Chondrocyte (in vitro differentiated cells): ENCODE results near the gene SLC16A13. TPM values are rescaled to one million over a fixed set of nuclear protein-coding genes. Genes with fewer than 3 reads are reported as not detected.

Experiments used
- DNase-seq: peaks from one replicate; pipeline ENCODE4 v3.0.0; 2021; ENCODE audit warnings: mixed read lengths, low spot score
- H3K27ac Mint-ChIP-seq: one replicate; pipeline ENCODE4 v1.8.0; 2021; ENCODE audit warnings: mild to moderate bottlenecking, moderate library complexity, mixed read lengths; ENCODE audit not compliant: unreplicated experiment
- H3K27me3 Mint-ChIP-seq: 2 replicates; pipeline ENCODE4 v1.8.0; 2021; ENCODE audit warnings: low read depth, mixed read lengths
- H3K36me3 Mint-ChIP-seq: 2 replicates; pipeline ENCODE4 v1.8.0; 2021; ENCODE audit warnings: low read depth, mixed read lengths
- H3K4me1 Mint-ChIP-seq: 2 replicates; pipeline ENCODE4 v1.8.0; 2021; ENCODE audit warnings: low read depth, mild to moderate bottlenecking, mixed read lengths
- H3K4me3 Mint-ChIP-seq: one replicate; pipeline ENCODE4 v1.8.0; 2021; ENCODE audit warnings: mild to moderate bottlenecking, moderate library complexity, mixed read lengths; ENCODE audit not compliant: unreplicated experiment
- H3K9me3 Mint-ChIP-seq: 2 replicates; pipeline ENCODE4 v1.8.0; 2021; ENCODE audit warnings: low read depth, mixed read lengths
- CTCF ChIP-seq: fragments of 200-600 bp; sonication (generic); IDR thresholded peaks from 2 replicates; pipeline ENCODE4 v1.5.0; 2021; ENCODE audit warnings: antibody characterized with exemption, mild to moderate bottlenecking, moderate library complexity
- total RNA-seq: library from RNA; stranded (reverse); gene quantifications from 3 replicates; pipeline ENCODE4 v1.2.1, GENCODE V29; 2021

The SLC16A13 gene
- total RNA-seq, 1 donor from 2014 or later = 4.8 TPM

- no peak for TF ChIP-seq CTCF
- Mint-ChIP-seq H3K36me3 (peaks cover 19% of the 10 kb centered on the region), H3K4me3 (no peak overlapping the region), H3K27me3 (no peaks in the 10 kb centered on the region), H3K4me1 (peaks cover 5% of the 10 kb centered on the region), H3K9me3 (no peaks in the 10 kb centered on the region), H3K27ac (no peak overlapping the region)
- DNase-seq = no peak
Observed at GRCh38 chr17:6994666-6995256, 41.1 kb upstream of the SLC16A13 start.

- no peak within 1 kb of the TSS for H3K4me3 Mint-ChIP-seq
- TF ChIP-seq CTCF = no peak
- no peaks in the 10 kb centered on the region for H3K27me3 Mint-ChIP-seq
- H3K36me3 Mint-ChIP-seq = peaks cover 23% of the 10 kb centered on the region
- no peaks in the 10 kb centered on the region for H3K9me3 Mint-ChIP-seq
- no peak within 1 kb of the TSS for H3K27ac Mint-ChIP-seq
- no peak for DNase-seq
- peaks cover 5% of the 10 kb centered on the region for H3K4me1 Mint-ChIP-seq
Observed at GRCh38 chr17:6995500-6996255, 40.1 kb upstream of the SLC16A13 start, which contains the start of gene ALOX12. TSS of gene ALOX12 (plus strand) at chr17:6996049. CDS start at chr17:6996118, 69 bp downstream.

GRCh38 chr17:6996256-6997011, 39.4 kb upstream of the SLC16A13 start:
- TF ChIP-seq CTCF = no peak
- no peak for DNase-seq
- H3K9me3 Mint-ChIP-seq = no peaks in the 10 kb centered on the region
- no peaks in the 10 kb centered on the region for H3K27me3 Mint-ChIP-seq
- no peak overlapping the region for H3K27ac Mint-ChIP-seq
- H3K4me1 Mint-ChIP-seq = peaks cover 5% of the 10 kb centered on the region
- peaks cover 24% of the 10 kb centered on the region for H3K36me3 Mint-ChIP-seq
- no peak overlapping the region for H3K4me3 Mint-ChIP-seq

- Mint-ChIP-seq H3K36me3 (peaks cover 29% of the 10 kb centered on the region), H3K27me3 (no peaks in the 10 kb centered on the region), H3K4me3 (no peak overlapping the region), H3K27ac (no peak overlapping the region), H3K9me3 (no peaks in the 10 kb centered on the region), H3K4me1 (peaks cover 5% of the 10 kb centered on the region)
- TF ChIP-seq CTCF = no peak
- no peak for DNase-seq
Observed at GRCh38 chr17:6997171-6997570, 38.6 kb upstream of the SLC16A13 start.

GRCh38 chr17:6998855-6999508, 36.8 kb upstream of the SLC16A13 start:
- H3K27me3 Mint-ChIP-seq = no peaks in the 10 kb centered on the region
- TF ChIP-seq CTCF = no peak
- H3K4me1 Mint-ChIP-seq = peaks cover 5% of the 10 kb centered on the region
- H3K4me3 Mint-ChIP-seq = no peak overlapping the region
- H3K9me3 Mint-ChIP-seq = no peaks in the 10 kb centered on the region
- H3K27ac Mint-ChIP-seq = no peak overlapping the region
- peaks cover 32% of the 10 kb centered on the region for H3K36me3 Mint-ChIP-seq
- DNase-seq = no peak
